Measurements from ENCODE around the gene PRPH.
"Not testable (repeated sequence)": the region's sequence is repeated elsewhere in the genome, so short reads cannot be mapped to it uniquely, and the experiment has no call there.

PRPH gene

DNA sequence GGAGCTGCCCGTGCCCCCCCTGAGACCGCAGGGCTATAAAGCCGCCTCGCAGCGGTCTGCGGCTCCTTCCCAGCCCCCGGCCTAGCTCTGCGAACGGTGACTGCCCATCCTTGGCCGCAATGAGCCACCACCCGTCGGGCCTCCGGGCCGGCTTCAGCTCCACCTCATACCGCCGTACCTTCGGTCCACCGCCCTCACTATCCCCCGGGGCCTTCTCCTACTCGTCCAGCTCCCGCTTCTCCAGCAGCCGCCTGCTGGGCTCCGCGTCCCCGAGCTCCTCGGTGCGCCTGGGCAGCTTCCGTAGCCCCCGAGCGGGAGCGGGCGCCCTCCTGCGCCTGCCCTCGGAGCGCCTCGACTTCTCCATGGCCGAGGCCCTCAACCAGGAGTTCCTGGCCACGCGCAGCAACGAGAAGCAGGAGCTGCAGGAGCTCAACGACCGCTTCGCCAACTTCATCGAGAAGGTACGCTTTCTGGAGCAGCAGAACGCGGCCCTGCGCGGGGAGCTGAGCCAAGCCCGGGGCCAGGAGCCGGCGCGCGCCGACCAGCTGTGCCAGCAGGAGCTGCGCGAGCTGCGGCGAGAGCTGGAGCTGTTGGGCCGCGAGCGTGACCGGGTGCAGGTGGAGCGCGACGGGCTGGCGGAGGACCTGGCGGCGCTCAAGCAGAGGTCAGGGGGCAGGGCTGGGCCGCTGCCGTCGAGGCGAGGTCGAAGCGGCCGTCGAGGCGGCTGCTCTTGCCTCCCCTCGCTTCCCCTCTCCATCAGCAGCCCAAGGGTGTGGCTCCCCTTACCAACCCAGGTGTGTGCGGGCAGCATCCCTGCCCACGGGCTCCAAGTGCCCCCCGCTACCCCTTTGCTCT, at the start of gene PRPH:
PRPH (plus strand) TSS at position 66 of the 855 bp plus-strand sequence; CDS start at position 120, 54 bp downstream.
- DNase-seq (ENCODE audit: low spot score), result no peak

DNA sequence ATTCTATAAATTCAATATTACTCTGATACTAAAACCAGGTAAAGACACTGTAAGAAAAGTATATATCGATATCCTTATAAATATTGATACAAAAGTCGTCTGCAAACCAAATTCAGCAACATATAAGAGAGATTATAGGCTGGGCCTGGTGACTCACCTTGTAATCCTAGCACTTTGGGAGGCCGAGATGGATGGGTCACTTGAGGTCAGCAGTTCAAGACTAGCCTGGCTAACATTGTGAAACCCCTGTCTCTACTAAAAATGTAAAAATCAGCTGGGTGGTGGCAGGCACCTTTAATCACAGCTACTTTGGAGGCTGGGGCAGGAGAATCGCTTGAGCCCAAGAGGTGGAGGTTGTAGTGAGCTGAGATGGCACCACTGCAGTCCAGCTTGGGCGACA, 43.6 kb upstream of the PRPH start:
- DNase-seq (ENCODE audit: low spot score), result no peak

DNA sequence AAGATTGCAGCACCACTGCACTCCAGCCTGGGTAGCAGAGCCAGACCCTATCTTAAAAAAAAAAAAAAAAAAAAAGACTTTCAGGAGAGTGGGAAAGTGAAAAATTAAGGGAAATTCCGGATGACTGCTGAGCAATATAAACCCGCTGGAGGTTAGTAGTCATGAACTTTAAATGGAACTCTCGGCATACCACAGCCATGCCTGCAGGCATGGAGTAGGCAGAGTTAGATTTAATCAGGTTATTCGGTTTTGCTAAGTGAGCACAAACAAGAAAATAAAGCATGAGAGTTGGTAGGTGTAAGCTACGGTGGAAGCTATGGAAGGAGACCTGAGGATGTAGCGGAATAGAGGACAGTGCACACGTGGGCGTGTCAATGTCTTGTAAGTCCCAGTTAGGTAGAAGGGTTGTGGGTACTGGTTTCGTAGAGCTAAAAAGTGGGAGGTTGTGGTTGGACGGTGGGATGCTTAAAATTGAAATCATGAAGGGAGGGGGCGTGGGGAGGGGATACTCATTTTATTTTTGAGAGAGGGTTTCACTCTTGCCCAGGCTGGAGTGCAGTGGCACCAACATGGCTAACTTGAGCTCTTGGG, 41.8 kb upstream of the PRPH start:
- no peak for DNase-seq (ENCODE audit: low spot score)

DNA sequence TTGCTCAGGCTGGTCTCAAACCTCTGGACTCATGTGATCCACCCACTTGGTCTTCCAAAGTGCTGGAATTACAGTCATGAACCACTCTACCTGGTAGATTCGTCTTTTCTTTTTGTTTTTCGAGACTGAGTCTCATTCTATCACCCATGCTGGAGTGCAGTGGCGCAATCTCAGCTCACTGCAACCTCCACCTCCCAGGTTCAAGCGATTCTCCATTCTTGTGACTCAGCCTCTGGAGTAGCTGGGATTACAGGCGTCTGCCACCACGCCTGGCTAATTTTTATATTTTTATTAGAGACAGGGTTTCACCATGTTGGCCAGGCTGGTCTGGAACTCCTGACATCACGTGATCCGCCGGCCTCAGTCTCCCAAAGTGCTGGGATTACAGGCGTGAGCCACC, 39.5 kb upstream of the PRPH start:
- not testable (repeated sequence) for DNase-seq (ENCODE audit: low spot score)

DNA sequence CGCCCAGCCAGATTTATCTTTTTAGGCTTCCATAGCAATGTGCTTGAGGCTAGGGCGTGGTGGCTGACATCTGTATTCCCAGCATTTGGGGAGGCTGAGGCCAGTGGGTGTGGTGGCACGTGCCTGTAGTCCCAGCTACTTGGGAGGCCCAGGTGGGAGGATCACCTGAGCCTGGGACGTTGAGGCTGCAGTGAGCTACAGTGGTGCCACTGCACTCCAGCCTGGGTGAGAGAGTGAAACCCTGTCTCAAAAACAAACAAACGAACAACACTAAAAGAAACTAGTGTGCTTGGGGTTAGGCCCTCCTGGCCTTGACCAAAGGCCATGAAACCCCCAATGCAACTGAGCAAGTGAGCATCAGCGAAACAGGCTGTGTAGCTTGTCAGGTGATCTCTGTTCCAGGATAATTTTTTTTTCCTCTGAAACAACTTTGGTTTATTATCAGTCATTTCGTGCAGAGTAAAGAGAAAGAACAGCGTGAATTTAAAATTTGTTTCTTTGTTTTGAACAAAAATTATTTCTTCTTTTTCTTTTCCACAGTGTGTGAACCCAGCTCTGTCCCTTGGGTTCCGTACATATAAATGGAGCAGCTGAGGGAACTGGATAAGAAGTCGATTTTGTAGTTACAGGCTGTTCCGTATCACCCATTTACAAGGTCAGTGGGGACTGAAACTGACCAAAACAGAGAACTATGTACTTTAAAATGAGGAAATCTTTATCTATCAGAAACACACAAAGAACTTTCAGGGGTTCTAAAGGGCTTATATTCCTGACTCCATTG, 38.9 kb upstream of the PRPH start:
- DNase-seq (ENCODE audit: low spot score), result no peak

DNA sequence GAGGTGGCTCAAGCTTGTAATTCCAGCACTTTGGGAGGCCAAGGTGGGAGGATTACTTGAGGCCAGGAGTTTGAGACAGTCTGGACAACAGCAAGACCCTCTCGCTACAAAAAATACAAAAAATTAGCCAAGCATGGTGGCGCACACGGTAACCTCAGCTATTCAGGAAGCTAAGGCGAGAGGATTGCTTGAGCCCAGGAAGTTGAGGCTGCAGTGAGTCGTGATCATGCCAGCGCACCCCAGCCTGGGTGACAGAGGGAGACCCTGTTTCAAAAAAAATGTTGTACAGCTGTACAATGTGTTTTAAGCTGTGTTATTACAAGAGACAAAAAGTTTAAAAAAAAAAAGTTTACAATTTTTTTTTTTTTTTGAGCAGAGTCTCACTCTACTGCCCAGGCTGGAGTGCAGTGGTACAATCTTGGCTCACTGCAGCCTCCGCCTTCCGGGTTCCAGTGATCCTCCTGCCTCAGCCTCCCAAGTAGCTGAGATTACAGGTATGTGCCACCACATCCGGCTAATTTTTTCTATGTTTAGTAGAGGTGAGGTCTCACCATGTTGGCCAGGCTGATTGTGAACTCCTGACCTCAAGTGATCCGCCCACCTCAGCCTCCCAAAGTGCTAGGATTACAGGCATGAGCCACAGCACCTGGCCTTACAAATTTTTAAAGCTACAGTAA, 37.3 kb upstream of the PRPH start:
- DNase-seq (ENCODE audit: low spot score), result not testable (repeated sequence)

DNA sequence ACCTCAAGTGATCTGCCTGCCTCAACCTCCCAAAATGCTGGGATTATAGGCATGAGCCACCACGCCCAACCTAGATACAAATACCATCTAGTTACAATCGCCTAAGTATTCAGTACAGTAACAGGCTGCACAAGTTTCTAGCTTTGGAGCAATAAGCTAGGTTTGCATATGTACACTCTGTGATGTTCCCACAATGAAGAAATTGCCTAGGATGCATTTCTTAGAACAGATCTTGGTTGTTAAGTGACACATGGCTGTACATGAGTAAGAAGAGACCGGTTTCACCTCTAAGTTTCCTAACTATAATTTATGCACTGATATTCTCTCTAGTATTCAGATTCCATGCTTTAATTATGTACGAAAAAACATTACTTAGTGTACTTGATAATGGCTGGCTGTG, 35.5 kb upstream of the PRPH start:
- no peak for DNase-seq (ENCODE audit: low spot score)

DNA sequence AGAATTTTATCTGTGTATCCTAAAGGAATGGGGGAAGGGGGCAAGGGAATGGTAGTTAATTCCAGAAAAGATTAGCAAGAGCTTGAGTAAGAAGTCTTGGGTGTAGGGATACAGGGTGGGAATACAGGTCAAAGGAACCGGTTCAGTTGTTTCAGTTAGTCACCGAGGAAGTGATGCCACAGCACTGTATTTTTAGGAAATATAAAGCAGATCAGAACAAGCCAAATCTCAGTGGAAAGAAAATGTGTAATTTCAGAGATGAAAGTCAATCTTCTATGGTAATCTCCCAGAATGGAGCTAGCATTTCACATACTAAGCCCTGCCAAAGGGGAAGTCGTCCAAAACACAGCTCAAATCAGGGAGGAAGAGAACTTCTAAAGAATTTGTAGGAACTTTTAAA, 34.8 kb upstream of the PRPH start:
- DNase-seq (ENCODE audit: low spot score), result no peak

DNA sequence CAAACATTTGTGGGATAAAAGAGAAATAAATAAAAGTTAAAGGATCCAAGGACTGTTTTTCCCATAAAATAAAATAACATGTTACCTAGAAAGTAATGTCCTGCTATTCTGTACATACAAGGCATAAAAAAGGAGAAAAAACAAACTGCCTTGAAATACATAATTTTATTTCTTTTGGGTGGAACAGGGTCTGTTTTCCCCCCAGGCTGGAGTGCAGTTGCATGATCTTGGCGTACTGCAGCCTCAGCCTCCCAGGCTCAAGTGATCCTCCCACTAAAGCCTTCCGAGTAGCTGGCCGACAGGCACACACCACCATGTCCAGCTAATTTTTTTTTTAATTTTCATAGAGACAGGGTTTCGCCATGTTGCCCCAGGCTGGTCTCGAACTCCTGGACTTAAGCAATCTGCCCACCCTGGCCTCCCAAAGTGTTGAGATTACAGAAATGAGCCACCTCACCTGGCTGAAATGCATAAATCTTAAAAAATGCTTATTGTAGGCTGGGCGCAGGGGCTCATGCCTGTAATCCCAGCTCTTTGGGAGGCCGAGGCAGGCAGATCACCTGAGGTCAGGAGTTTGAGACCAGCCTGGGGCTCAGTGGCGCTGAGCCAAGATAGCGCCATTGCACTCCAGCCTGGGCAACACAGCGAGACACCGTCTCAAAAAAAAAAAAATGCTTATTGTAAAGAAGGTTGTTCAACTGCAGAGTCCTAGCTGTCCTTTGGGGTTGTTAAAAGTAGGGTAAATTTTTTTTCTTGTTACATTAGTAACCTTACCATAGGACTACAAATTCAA, 34.2 kb upstream of the PRPH start:
- no peak for DNase-seq (ENCODE audit: low spot score)

DNA sequence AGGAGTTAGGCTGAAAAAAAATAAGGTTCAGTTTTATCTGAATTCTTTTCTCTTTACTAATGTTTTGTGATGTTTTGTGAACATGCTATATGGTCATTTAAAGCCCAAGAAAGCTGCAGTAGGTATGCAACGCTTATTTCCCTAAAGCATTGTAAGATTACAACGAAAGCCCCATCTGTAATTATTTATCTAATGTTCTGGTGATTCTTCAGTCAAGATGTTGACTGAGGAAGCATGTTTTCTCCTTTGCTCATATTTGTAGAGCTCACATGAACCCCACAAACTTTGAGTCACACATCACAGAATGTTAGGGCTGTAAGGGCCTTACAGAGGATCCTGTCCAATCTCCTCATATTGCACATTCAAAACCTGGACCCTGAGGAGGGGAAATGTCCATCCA, 33.2 kb upstream of the PRPH start:
- no peak for DNase-seq (ENCODE audit: low spot score)

DNA sequence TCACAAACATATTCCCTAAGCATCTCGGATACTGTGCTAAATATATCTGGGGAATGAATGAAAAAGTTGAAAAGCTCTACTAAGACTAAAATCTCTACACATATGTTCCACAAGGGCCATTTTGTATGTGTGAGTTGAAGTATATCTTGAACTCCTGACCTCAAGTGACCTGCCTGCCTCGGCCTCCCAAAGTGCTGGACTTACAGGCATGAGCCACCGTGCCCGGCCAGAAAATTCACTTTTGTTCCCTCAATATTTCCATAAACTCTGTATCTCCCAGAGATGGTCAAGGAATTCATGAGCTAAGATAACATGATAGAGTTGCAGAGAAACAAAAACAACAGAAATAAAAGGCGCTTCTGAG, 31.6 kb upstream of the PRPH start:
- DNase-seq (ENCODE audit: low spot score), result no peak

DNA sequence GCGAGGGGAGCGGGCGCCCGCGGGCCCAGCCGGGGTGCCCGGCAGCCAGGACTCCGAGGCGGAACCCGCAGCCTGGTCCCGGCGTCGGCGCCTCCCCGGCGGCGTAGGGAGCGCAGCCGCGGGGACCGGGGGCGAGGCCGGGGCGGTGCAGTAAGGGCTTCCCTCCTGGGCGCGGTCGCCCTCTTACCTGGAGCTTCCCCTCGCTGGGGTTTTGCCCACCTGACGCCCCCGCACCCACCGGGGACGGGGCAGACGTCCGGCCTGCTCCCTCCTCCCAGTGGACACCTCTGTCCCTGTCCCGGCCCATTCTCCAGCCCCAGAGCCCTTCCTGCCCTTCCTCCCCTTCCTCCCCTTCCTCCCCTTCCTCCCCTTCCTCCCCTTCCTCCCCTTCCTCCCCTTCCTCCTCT, 30.5 kb upstream of the PRPH start:
- DNase-seq (ENCODE audit: low spot score), result no peak

DNA sequence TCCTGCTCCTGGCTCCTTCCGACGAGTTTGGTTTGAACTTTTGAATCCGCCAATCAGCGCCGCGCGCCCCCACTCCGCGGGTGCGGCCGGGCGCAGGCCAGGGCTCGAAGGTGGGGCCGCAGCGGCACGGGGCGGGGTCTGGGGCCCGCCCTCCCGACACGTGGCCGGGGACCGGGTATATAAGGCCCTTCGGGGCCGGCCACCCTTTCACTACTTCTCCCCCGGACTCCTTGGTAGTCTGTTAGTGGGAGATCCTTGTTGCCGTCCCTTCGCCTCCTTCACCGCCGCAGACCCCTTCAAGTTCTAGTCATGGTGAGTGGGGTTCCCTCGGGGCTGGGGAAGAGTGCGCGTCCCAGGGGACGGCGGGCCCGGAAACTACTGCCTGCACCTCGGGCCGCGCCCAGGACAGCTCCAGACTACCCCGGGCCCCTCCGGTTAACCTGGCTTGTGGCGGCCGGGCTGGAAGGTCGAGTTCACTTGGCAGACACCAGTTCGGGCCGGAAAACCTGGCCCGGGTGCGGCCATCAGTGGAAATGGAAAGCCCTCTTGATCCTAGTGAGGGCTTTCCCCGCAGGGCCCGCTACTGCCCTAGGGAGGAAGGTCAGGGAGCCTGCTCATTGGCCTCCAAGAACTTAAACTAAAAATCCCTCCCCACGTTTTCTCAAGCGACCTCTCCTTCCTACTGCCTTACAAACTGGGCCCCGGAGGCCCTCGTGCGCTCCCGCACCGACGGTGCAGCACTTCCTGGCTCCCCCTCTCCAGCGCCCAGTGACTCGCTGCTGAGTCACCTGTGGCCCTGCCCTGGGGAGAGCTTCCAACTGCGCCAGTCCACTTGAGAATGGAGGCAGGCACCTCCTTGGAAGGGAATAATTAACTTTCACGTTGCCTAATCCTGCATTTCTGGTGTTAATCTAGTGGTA, 29.8 kb upstream of the PRPH start, which contains the start of gene TUBA1C:
TUBA1C (plus strand) TSS at position 210 of the 920 bp plus-strand sequence; CDS start at position 310, 100 bp downstream.
- DNase-seq (ENCODE audit: low spot score), result peak; percentile 94

DNA sequence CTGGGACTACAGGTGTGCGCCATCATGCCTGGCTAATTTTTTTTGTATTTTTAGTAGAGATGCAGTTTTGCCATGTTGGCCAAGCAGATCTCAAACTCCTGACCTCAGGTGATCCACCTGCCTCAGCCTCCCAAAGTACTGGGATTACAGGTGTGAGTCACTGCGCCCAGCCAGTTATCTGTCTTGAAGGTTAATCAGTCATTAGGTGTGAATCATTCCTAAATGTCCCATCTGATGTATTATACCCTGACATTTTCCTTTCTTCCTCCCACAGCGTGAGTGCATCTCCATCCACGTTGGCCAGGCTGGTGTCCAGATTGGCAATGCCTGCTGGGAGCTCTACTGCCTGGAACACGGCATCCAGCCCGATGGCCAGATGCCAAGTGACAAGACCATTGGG, 25.8 kb upstream of the PRPH start:
- DNase-seq (ENCODE audit: low spot score), result not testable (repeated sequence)

DNA sequence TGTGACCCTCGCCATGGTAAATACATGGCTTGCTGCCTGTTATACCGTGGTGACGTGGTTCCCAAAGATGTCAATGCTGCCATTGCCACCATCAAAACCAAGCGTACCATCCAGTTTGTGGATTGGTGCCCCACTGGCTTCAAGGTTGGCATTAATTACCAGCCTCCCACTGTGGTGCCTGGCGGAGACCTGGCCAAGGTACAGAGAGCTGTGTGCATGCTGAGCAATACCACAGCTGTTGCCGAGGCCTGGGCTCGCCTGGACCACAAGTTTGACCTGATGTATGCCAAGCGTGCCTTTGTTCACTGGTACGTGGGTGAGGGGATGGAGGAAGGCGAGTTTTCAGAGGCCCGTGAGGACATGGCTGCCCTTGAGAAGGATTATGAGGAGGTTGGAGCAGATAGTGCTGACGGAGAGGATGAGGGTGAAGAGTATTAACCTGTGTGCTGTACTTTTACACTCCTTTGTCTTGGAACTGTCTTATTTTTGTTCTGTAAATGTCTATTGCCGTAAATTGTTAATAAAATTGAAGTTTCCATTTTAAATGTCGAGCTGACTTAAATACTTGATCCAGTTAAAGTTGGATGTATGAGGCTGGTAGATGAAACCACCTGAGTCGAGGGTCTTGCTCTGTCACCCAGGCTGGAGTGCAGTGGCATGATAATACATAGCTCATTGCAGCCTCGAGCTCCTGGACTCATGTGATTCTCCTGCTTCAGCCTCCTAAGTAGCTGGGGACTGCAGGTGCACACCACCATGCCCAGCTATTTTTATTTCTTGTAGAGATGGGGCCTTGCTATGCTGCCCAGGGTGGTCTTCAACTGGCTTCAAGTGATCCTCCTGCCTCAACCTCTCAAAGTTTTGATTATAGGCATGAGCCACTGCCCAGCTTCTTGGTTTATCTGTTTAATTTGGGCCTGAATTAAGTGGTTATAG, 21.9 kb upstream of the PRPH start:
- DNase-seq (ENCODE audit: low spot score), result no peak

DNA sequence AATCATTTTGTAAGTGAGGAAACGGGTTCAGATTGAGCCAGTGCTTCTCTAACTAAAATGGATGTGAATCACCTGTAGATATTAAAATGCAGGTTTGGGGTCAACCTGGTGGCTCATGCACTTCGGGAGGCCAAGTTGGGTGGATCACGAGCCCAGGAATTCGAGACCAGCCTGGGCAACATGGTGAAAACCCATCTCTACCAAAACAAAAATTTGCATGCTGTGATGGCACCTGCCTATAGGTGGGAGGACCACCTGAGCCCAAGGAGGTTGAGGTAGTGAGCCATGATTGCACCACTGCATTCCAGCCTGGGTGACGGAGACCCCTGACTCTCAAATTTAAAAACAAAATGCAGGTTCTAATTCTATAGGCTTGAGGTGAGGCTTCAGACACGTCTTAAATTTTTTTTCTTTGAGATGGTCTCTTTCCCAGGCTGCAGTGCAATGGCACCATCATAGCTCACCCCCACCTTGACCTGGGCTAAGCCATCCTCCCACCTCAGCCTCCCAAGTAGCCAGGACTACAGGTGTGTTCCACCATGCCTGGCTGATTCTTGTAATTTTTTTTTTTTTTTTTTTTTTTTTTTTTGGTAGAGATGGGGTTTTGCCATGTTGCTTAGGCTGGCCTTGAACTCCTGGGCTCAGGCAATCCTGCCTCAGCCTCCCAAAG, 21.1 kb upstream of the PRPH start:
- no peak for DNase-seq (ENCODE audit: low spot score)

DNA sequence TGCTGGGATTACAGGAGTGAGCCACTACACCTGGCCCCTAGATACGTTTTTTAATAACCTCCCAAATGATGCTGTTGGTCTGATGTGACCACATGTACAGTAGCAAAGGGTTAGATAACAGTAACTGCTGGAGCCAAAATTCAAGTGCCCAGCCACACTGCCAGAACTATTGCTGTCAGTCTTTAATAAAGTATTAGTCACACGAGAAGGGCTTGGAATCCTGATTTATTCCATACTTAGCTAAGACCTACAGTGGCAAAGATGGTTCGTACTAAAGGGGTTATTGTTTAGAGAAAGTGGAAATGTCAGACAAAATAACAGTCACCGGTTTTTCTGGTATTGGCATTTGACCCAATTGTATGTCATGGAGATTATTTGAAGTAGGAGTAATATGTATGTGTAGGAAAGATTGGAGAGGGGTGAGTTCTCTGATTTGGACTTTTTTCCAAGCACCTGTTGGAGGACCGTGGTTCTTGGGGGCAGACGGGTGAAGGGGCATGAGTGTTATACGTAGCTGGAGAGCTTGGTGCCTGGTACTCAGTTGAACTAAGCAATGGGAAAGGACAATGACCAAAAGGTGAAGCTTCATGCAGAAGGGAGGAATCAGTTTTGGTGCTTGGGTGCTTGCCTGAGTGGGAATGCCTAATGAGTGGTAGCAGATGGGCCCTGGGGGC, 20.4 kb upstream of the PRPH start:
- DNase-seq (ENCODE audit: low spot score), result no peak

Data from left forelimb (tissue), 1 donor.